Left ventricle myocardium inferior (tissue), 1 donor: ENCODE results near the gene RAP1GAP2. TPM values are rescaled to one million over a fixed set of nuclear protein-coding genes. Genes with fewer than 3 reads are reported as not detected.

ENCODE experiments used
- DNase-seq: peaks from one replicate; pipeline ENCODE4 v3.0.0-alpha.2; 2020
- H3K27ac ChIP-seq: fragments of 200-600 bp; replicated peaks from 2 replicates; pipeline ENCODE4 v1.8.0; 2021
- H3K27me3 ChIP-seq: fragments of 200-600 bp; 2 replicates; pipeline ENCODE4 v1.8.0; 2021; ENCODE audit warnings: low read depth
- H3K36me3 ChIP-seq: fragments of 200-600 bp; 2 replicates; pipeline ENCODE4 v1.8.0; 2021
- H3K4me1 ChIP-seq: fragments of 200-600 bp; 2 replicates; pipeline ENCODE4 v1.8.0; 2021
- H3K4me3 ChIP-seq: fragments of 200-600 bp; 2 replicates; pipeline ENCODE4 v1.8.0; 2021; ENCODE audit warnings: mild to moderate bottlenecking, moderate library complexity
- H3K9me3 ChIP-seq: fragments of 200-600 bp; replicated peaks from 2 replicates; pipeline ENCODE4 v1.8.0; 2021
- intact Hi-C: fragments of 100-400 bp; cut with micrococcal nuclease; formaldehyde crosslinking; loops from one replicate; pipeline ENCODE4 v1.11.0; 2022
- total RNA-seq: library from RNA; stranded (reverse); fragmentation: NEBNext Ultra II Directional; extraction: Animal tissue kit (Norgen Biotek cat#: 25700); gene quantifications from one replicate; pipeline ENCODE4 v1.2.1, GENCODE V29; 2021
- TF ChIP-seq, protein P1 (sequence below): fragments of 200-600 bp; IDR thresholded peaks from 2 replicates; pipeline ENCODE4 v1.8.0; 2021; ENCODE audit warnings: antibody characterized with exemption, mild to moderate bottlenecking, borderline replicate concordance
- donor health status: DM: no; HTN: yes; CAD: no; lungs with severe emphysema.

Gene RAP1GAP2
- total RNA-seq, 1 donor from 2014 or later = 63.8 TPM

DNA sequence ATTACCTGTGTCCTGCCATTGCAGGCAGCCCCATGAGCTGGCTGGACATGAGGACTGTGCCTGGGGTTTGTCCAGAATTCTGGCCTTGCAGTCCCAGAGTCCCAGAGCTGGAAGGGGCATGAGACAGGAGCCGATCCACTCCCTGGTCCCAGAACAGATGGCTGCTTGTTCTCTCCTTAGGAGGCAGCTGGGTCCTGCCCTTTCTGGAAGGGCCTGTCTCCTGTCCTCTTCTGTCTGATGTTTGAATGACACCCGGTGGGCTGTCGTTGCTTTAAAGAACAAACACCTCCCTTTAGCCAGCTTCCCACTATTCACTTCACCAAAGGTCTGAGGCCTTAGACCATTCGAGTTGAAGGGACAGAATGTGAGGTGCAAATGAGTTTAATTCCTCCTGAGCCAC, 63.8 kb downstream of the RAP1GAP2 start:
- intact Hi-C loops = no loop called here
- H3K27ac ChIP-seq = no peak overlapping the region
- no peaks in the 10 kb centered on the region for H3K36me3 ChIP-seq
- peaks cover 61% of the 10 kb centered on the region for H3K4me1 ChIP-seq
- H3K27me3 ChIP-seq = peaks cover 7% of the 10 kb centered on the region
- TF ChIP-seq, protein P1, sequence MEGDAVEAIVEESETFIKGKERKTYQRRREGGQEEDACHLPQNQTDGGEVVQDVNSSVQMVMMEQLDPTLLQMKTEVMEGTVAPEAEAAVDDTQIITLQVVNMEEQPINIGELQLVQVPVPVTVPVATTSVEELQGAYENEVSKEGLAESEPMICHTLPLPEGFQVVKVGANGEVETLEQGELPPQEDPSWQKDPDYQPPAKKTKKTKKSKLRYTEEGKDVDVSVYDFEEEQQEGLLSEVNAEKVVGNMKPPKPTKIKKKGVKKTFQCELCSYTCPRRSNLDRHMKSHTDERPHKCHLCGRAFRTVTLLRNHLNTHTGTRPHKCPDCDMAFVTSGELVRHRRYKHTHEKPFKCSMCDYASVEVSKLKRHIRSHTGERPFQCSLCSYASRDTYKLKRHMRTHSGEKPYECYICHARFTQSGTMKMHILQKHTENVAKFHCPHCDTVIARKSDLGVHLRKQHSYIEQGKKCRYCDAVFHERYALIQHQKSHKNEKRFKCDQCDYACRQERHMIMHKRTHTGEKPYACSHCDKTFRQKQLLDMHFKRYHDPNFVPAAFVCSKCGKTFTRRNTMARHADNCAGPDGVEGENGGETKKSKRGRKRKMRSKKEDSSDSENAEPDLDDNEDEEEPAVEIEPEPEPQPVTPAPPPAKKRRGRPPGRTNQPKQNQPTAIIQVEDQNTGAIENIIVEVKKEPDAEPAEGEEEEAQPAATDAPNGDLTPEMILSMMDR = no peak
- H3K4me3 ChIP-seq = no peak overlapping the region
- no peaks in the 10 kb centered on the region for H3K9me3 ChIP-seq
- no peak for DNase-seq

DNA sequence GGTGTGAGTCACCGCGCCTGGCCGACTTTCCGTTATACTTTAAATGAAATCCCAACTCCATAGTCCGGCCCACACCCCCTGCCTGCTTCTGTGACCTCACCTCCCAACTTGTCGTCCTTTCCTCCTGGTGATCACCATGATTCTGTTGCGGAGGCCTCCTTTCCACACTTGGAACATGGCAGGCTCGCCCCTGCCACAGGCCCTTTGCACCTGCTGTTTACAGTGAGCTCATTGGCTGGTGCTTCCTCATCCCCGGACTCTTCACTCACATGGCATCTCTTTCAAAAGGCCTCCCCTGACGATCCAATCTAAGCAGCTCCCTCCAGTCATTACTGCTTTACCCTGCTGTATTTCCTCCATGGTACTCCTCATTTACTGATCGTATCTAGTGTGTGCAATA, 64.6 kb downstream of the RAP1GAP2 start:
- intact Hi-C loops = no loop called here
- no peak overlapping the region for H3K27ac ChIP-seq

DNA sequence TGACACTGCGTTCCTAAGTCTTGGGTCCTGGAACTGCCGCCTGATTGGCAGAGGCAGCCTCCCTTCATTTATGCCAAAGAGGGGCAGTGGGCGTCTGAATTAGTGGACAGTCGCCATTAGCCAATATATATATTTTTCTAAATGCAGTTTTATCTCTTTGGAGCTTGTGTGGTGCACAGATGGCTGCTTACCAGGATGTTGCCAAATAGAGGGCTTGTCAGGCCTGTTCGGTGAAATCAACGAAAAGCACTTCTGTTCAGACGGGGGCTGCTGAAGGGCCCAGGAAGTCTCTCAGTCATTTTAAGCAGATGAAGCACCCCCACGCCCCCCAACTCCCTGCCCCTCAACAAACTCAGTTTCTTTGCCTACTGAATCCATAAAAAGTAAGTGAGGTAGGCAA, 66.0 kb downstream of the RAP1GAP2 start:
- H3K36me3 ChIP-seq = no peaks in the 10 kb centered on the region
- no peak for DNase-seq
- H3K27me3 ChIP-seq = no peaks in the 10 kb centered on the region
- TF ChIP-seq, protein P1 = no peak
- peak overlapping the region; percentile 80 for H3K27ac ChIP-seq
- intact Hi-C loops = no loop called here
- H3K4me1 ChIP-seq = peaks cover 49% of the 10 kb centered on the region
- H3K4me3 ChIP-seq = no peak overlapping the region
- no peaks in the 10 kb centered on the region for H3K9me3 ChIP-seq

More for the DNA sequence above, 64.6 kb downstream of the RAP1GAP2 start:
- Histone ChIP-seq H3K4me1 (peaks cover 59% of the 10 kb centered on the region), H3K27me3 (no peaks in the 10 kb centered on the region), H3K4me3 (no peak overlapping the region), H3K36me3 (no peaks in the 10 kb centered on the region), H3K9me3 (no peaks in the 10 kb centered on the region)
- no peak for DNase-seq
- TF ChIP-seq, protein P1 = no peak

DNA sequence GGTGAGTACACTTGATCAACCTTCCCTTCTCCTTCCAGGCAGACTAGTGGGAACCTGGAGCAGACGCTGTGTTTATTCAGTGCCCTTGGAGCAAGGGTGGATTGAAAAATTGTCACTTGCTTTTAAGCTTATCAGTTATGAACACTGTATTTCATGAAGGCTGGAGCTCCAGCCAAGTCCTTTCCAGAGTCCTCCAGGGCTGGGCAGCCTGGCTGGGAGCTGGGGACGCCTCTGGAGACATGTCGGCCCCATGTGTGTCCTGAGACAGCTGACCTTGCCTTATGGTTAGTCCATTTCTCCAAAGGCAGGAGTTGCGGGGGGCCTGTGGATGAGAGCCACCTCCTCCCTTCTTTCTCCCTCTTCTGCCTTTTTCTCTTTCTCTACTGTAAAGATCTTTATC, 67.0 kb downstream of the RAP1GAP2 start:
- DNase-seq = peak; percentile 37
- Histone ChIP-seq H3K27me3 (no peaks in the 10 kb centered on the region), H3K36me3 (no peaks in the 10 kb centered on the region), H3K4me1 (peaks cover 49% of the 10 kb centered on the region), H3K27ac (peak overlapping the region; percentile 80), H3K9me3 (no peaks in the 10 kb centered on the region), H3K4me3 (no peak overlapping the region)
- TF ChIP-seq, protein P1 = no peak
- intact Hi-C loops = no loop called here

DNA sequence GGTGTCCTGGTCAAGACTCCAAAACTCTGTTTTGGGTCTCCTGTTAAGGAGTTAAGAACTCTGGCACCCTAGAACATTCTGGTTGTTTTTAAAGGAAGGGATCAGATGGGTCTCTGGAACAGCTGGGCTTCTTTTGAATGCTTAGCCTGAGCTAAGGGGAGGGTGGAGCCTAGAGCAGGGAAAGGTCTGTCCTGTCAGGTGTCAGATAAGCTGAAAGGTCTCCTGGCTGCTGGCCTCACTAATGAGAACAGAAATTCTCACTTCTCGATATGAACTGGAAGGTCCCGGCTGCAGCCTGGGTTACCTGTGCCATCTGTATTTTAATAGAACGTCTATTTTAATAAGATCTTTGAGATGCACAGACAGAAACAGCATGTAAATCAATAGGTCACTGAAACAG, 69.0 kb downstream of the RAP1GAP2 start:
- no peak for DNase-seq
- peak overlapping the region; percentile 30 for H3K27ac ChIP-seq
- H3K4me1 ChIP-seq = peaks cover 52% of the 10 kb centered on the region
- H3K36me3 ChIP-seq = no peaks in the 10 kb centered on the region
- no peaks in the 10 kb centered on the region for H3K27me3 ChIP-seq
- H3K9me3 ChIP-seq = no peaks in the 10 kb centered on the region
- intact Hi-C loops = no loop called here
- H3K4me3 ChIP-seq = no peak overlapping the region
- TF ChIP-seq, protein P1 = no peak
